Body of pancreas (tissue), 4 donors: ENCODE results near the gene SSH2. TPM values are rescaled to one million over a fixed set of nuclear protein-coding genes. Genes with fewer than 3 reads are reported as not detected.

Source experiments
- ATAC-seq: fragments of 150-250 bp; one replicate; pipeline ENCODE4 v1.9.1; 2016
- DNase-seq, 4 donors: peaks; one replicate each; pipeline ENCODE4 v3.0.0-alpha.2; 2019
- H3K27ac ChIP-seq, 4 donors: fragments of 200-600 bp; sonication (generic); 1 replicate in 3 of 4; 2 replicates in 1 of 4; pipeline versions ENCODE4 v1.5.1 to v1.6.1; 2016 to 2019; ENCODE audit warnings: mild to moderate bottlenecking in 1 of 4, mixed read lengths in 1 of 4, moderate library complexity in 1 of 4
- H3K27me3 ChIP-seq, 2 donors: fragments of 200-600 bp; sonication (generic); one replicate each; pipeline ENCODE4 v1.6.0; 2016; ENCODE audit warnings: mild to moderate bottlenecking in 1 of 2
- H3K36me3 ChIP-seq, 2 donors: fragments of 200-600 bp; sonication (generic); replicated peaks in 1 of 2; 2 replicates each; pipeline ENCODE4 v1.5.1; 2016; ENCODE audit warnings: low read depth in 2 of 2; ENCODE audit not compliant: insufficient read depth in 1 of 2
- H3K4me1 ChIP-seq: fragments of 200-600 bp; sonication (generic); one replicate; pipeline ENCODE4 v1.6.0; 2016
- H3K4me3 ChIP-seq, 2 donors: fragments of 200-600 bp; sonication (generic); 1 replicate in 1 of 2; 2 replicates in 1 of 2; pipeline ENCODE4 v1.5.1; 2016 to 2019
- H3K9me3 ChIP-seq, 3 donors: fragments of 200-600 bp; sonication (generic); 1 replicate in 2 of 3; 2 replicates in 1 of 3; pipeline ENCODE4 v1.5.1; 2016
- CTCF ChIP-seq, 7 experiments: fragments of 450-650 bp in 4 of 7; fragments of 200-600 bp in 3 of 7; sonication (generic) in 3 of 7; IDR thresholded peaks; one replicate each; pipeline ENCODE4 v1.5.1; 2016 to 2019; ENCODE audit warnings: antibody characterized with exemption in 7 of 7
- POLR2A ChIP-seq, 3 donors: fragments of 450-650 bp; IDR thresholded peaks; one replicate each; pipeline ENCODE4 v1.6.1; 2016; ENCODE audit warnings: antibody characterized with exemption in 3 of 3, mild to moderate bottlenecking in 2 of 3
- WGBS, 2 donors: methylation state at CpG; one replicate each; pipeline ENCODE4 v1.1.5; 2017; 5-methylcytosine and 5-hydroxymethylcytosine counted together
- intact Hi-C: fragments of 100-400 bp; cut with DNase I; formaldehyde crosslinking; loops from one replicate; pipeline ENCODE4 v1.15.1; 2023
- total RNA-seq, 2 donors: library from RNA; depleted of rRNA; stranded (reverse); fragments of >200 nt; gene quantifications; one replicate each; pipeline ENCODE4 v1.1.0, GENCODE V29; 2016

SSH2 gene
- total RNA-seq, 2 donors from 2014 or later: 8.2 to 8.6 TPM

DNA sequence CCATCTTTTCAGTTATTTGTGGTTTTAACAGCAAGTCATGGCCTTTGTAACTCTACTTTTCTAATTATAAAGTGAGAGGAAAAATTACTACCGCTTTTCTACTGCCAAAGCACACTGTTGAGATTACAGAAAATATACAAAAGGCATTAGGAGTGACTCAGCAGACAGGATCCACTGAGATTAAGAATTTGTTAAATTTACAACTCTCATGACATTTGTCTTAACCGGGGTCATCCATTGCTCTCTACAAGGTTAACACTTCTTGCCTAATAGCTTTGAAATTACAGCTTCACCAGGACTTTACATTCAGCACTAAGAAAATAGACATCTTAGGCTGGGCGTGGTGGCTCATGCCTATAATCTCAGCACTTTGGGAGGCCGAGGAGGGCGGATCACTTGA lies 93.4 kb downstream of the SSH2 start:
- WGBS, 2 donors: 90 to 92% methylated on average over 5 of the region's 5 CpGs
- Histone ChIP-seq H3K4me3 (no peak overlapping the region), H3K27ac (no peak overlapping the region), H3K9me3 (no peaks in the 10 kb centered on the region), H3K36me3 (no peaks in the 10 kb centered on the region), H3K27me3 (no peaks in the 10 kb centered on the region), H3K4me1 (no peaks in the 10 kb centered on the region)
- TF ChIP-seq CTCF (IDR thresholded peaks at IDR 0.05) (no peak), POLR2A (IDR thresholded peaks at IDR 0.05) (no peak)
- intact Hi-C loops: no loop called here
- DNase-seq (no peak), ATAC-seq (no peak)

DNA sequence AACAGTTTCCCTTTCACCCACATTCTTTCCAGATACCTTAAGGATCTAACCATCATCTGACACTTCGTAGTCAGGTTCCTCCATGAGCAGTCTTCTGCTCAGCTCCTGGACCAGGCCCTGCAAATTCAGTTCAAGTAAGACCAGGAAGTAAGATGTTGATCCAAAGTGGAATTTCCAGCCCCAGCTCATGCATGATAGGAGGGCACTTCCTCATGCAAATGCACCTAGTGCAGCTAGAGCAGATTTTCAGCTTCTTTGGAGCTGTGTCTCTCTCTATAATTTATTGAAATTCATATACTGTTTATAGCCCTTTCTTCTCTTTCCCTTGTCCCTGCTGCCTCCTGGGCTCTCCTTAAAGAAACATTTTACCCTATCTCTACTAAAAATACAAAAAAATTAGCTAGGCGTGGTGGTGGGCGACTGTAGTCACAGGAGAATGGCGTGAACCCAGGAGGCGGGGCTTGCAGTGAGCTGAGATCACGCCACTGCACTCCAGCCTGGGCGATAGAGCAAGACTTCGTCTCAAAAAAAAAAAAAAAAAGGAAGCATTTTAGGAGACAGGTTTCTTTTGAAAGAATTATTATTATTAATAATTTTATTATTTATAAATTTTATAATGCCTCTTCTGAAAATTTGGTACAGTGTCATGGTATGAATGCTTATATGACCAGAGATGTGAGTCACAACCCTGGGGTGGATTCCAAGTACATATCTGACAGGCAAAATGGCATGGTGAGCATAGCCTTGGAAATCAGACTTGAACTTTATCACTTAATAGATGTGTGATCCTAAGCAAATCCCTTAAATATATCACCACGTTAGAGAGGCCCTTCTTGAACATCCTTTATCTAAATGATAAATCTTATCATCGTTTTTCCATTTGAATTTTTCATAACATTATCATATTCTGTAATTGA lies 94.3 kb downstream of the SSH2 start:
- ATAC-seq: no peak
- H3K27ac ChIP-seq: no peak overlapping the region
- 84 to 85% methylated on average over 10 of the region's 10 CpGs for WGBS, 2 donors

DNA sequence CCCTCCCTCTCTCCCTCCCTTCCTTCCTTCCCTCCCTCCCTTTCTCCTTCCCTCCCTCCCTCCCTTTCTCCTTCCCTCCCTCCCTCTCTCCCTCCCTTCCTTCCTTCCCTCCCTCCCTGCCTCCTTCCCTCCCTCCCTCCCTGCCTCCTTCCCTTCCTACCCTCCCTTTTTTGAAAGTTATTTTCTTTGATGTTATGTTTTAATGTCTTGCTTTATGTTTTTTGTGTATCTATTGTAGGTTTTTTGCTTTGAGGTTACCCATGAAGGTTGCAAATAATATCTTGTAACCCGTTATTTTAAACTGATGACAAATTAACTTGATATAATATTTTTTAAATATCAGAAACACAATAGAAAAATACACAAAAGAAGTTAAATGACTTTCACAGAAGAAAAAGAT lies 96.2 kb downstream of the SSH2 start:
- DNase-seq (no peak), ATAC-seq (no peak)
- Histone ChIP-seq H3K9me3 (no peaks in the 10 kb centered on the region), H3K27me3 (no peaks in the 10 kb centered on the region), H3K36me3 (no peaks in the 10 kb centered on the region), H3K27ac (no peak overlapping the region), H3K4me1 (no peaks in the 10 kb centered on the region), H3K4me3 (no peak overlapping the region)
- intact Hi-C loops: no loop called here
- WGBS, 2 donors: 84 to 94% methylated on average over 1 of the region's 1 CpG
- TF ChIP-seq CTCF (IDR thresholded peaks at IDR 0.05) (no peak), POLR2A (IDR thresholded peaks at IDR 0.05) (no peak)

More for the DNA sequence above, 94.3 kb downstream of the SSH2 start:
- intact Hi-C loops: no loop called here
- Histone ChIP-seq H3K4me1 (no peaks in the 10 kb centered on the region), H3K9me3 (no peaks in the 10 kb centered on the region), H3K36me3 (no peaks in the 10 kb centered on the region), H3K27me3 (no peaks in the 10 kb centered on the region), H3K4me3 (no peak overlapping the region)
- no peak for TF ChIP-seq CTCF (IDR thresholded peaks at IDR 0.05)
- TF ChIP-seq POLR2A (IDR thresholded peaks at IDR 0.05): no peak
- DNase-seq: no peak

DNA sequence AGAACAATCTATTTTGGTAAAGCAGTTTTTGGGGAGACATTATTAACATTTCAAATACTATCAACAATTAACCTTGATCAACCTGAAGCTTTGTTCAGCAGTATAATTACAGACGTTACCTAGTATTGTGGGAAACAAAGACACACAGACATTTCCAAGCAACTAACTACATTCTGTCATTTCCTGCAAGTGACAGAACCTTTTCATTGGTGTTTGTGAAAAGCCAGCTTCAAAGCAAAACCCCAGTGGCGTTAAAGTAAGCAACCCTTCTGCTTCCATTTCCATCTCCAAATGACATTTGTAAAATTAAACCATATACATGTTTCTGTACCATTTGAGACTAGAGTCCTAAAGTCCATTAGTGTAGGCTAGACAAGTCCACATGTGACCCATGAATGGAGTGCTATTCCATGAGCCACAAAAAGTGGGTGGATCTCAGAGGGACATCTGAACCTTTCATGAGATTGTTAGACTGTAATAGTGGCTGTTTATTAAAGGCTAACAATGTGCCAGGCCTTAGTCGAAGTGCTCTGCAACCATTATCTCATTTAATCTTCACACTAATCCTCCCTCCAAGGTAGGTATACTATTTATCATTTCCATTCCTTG lies 101.2 kb downstream of the SSH2 start:
- no peaks in the 10 kb centered on the region for H3K27me3 ChIP-seq
- peaks cover 18% of the 10 kb centered on the region for H3K4me1 ChIP-seq
- H3K9me3 ChIP-seq: no peaks in the 10 kb centered on the region
- no peak for ATAC-seq
- no peak for DNase-seq
- no peak overlapping the region for H3K4me3 ChIP-seq
- no peaks in the 10 kb centered on the region for H3K36me3 ChIP-seq
- H3K27ac ChIP-seq: no peak overlapping the region
- WGBS, 2 donors: 80 to 81% methylated on average over 3 of the region's 3 CpGs
- intact Hi-C loops: no loop called here
- no peak for TF ChIP-seq CTCF (IDR thresholded peaks at IDR 0.05)
- no peak for TF ChIP-seq POLR2A (IDR thresholded peaks at IDR 0.05)
